HepG2 (cell line): ENCODE data around the gene KCNG4. TPM values are rescaled to one million over a fixed set of nuclear protein-coding genes. Genes with fewer than 3 reads are reported as not detected.
A peak's percentile ranks its signal among the peaks of the same experiment; 100 is the strongest.

Experiments
- CBX5 ChIP-seq: sonication (generic); formaldehyde crosslinking; IDR thresholded peaks from 2 replicates; pipeline ENCODE4 v1.4.0; 2020; ENCODE audit warnings: missing genetic modification reagents, borderline replicate concordance
- DNMT3B ChIP-seq: conservative IDR thresholded peaks from 2 replicates; pipeline ENCODE4 v1.6.1; 2016; ENCODE audit warnings: missing biosample characterization, control low read depth
- ELF1 ChIP-seq: sonication (generic); formaldehyde crosslinking; IDR thresholded peaks from 2 replicates; pipeline ENCODE4 v1.4.0; 2020; ENCODE audit warnings: missing genetic modification reagents
- HNRNPUL1 ChIP-seq: fragments of 200-400 bp; formaldehyde crosslinking; IDR thresholded peaks from 2 replicates; pipeline ENCODE4 v1.6.1; 2017; ENCODE audit warnings: low read depth, mild to moderate bottlenecking, low read length, moderate library complexity
- KDM2A ChIP-seq: sonication (generic); formaldehyde crosslinking; IDR thresholded peaks from 2 replicates; pipeline ENCODE4 v1.4.0; 2020; ENCODE audit warnings: low read depth, missing genetic modification reagents, borderline replicate concordance
- NR2F2 ChIP-seq: IDR thresholded peaks from 2 replicates; pipeline ENCODE4 v1.6.1; 2012; ENCODE audit warnings: low read depth, inconsistent platforms, borderline replicate concordance
- RXRA ChIP-seq: sonication (generic); formaldehyde crosslinking; IDR thresholded peaks from 2 replicates; pipeline ENCODE4 v1.5.1; 2020; ENCODE audit warnings: missing genetic modification reagents
- SPEN ChIP-seq: sonication (generic); formaldehyde crosslinking; IDR thresholded peaks from 2 replicates; pipeline ENCODE4 v1.5.1; 2020; ENCODE audit warnings: low read depth, mild to moderate bottlenecking, missing genetic modification reagents
- ZBTB38 ChIP-seq: sonication (generic); formaldehyde crosslinking; IDR thresholded peaks from 2 replicates; pipeline ENCODE4 v1.5.1; 2020; ENCODE audit warnings: mild to moderate bottlenecking, missing genetic modification reagents
- ZBTB7A ChIP-seq: sonication (generic); formaldehyde crosslinking; IDR thresholded peaks from 2 replicates; pipeline ENCODE4 v1.8.0; 2022; ENCODE audit warnings: mild to moderate bottlenecking, missing genetic modification reagents
- ZNF567 ChIP-seq: sonication (generic); formaldehyde crosslinking; IDR thresholded peaks from 2 replicates; pipeline ENCODE4 v1.8.1; 2023; ENCODE audit warnings: mild to moderate bottlenecking, missing genetic modification reagents, borderline replicate concordance
- ZNF724P ChIP-seq: sonication (generic); formaldehyde crosslinking; IDR thresholded peaks from 2 replicates; pipeline ENCODE4 v1.8.0; 2022; ENCODE audit warnings: missing genetic modification reagents, borderline replicate concordance
- ZSCAN9 ChIP-seq: IDR thresholded peaks from 2 replicates; pipeline ENCODE4 v1.6.1; 2016; ENCODE audit warnings: borderline replicate concordance
- polyA plus RNA-seq, 8 experiments: library from polyadenylated mRNA; depleted of rRNA in 3 of 8; stranded (reverse) in 7 of 8; unstranded in 1 of 8; fragments of >200 nt; fragmentation: Illumina TruSeq in 4 of 8; extraction: Trizol in 4 of 8; gene quantifications; 2 replicates each; pipeline versions ENCODE4 v1.2.1 to v1.2.3, GENCODE V29; 2011 to 2016; ENCODE audit warnings: low read depth in 4 of 8, missing spikeins in 1 of 8, mixed read lengths in 1 of 8; ENCODE audit not compliant: insufficient read depth in 1 of 8
- total RNA-seq, 5 experiments: library from RNA; depleted of rRNA; stranded (reverse); fragments of >200 nt; fragmentation: Illumina TruSeq; extraction: Trizol; gene quantifications; 2 replicates each; pipeline ENCODE4 v1.2.3, GENCODE V29; 2016; ENCODE audit warnings: low read depth in 1 of 5
- TF ChIP-seq, protein P1 (sequence below), 2 experiments: fragments of 450-650 bp in 1 of 2; sonication (generic) in 1 of 2; formaldehyde crosslinking in 1 of 2; IDR thresholded peaks; 2 replicates each; pipeline versions ENCODE4 v1.6.1 to v1.8.0; 2016 to 2022; ENCODE audit warnings: antibody characterized with exemption in 1 of 2, mild to moderate bottlenecking in 1 of 2, missing genetic modification reagents in 1 of 2
- TF ChIP-seq, protein P2 (sequence below): sonication (generic); formaldehyde crosslinking; IDR thresholded peaks from 2 replicates; pipeline ENCODE4 v1.8.1; 2023; ENCODE audit warnings: mild to moderate bottlenecking, inconsistent platforms, moderate library complexity, missing genetic modification reagents, borderline replicate concordance
- TF ChIP-seq, protein P3 (sequence below): sonication (generic); formaldehyde crosslinking; IDR thresholded peaks from 2 replicates; pipeline ENCODE4 v1.4.0; 2020; ENCODE audit warnings: missing genetic modification reagents, borderline replicate concordance

Gene KCNG4
- total and polyA plus RNA-seq, 2 of the 13 experiments (the other 11 are each of a cell fraction or from before 2014, with no cell fraction given) = not detected

DNA sequence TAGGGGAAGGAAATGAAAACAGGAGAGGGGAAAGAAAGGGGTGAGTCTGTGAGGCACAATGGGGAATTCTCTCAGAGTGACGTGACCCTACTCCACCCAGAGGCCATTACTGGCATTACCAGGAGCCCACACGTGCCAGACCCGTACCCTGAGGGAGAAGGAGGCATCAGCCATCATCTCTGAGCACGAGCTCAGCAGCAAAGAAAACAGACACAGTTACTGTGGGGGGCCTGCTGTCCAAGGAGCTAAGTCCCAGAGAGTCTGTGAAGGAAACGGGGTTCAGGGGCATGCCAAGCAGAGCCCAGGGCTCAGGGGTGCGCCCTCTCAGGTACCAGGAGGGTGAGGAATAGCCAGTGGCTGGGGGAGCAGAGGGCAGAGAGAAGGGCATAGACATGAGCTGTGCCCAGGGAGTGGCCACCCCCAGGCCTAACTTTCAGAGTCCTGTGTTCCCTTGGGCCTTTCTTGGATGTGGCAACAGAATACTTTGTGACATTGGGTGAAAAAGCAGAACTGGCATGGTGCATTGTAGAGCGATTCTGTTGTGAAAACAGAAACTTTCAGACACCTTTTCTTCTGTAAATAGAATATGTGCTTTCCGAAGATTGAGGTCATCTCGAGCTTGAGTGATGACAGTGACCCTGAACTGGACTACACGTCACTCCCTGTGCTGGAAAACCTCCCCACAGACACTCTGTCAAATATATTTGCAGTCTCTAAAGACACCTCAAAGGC lies 64.3 kb downstream of the KCNG4 start (continued):
- TF ChIP-seq HNRNPUL1 = no peak
- no peak for TF ChIP-seq ZSCAN9 (CRISPR knock-in tag)
- TF ChIP-seq CBX5 = peak; percentile 51; the same call in 1 of the 2 replicates
- 0 out of 2 replicates have a peak, but pooled peaks have one; percentile 11 for TF ChIP-seq ELF1 (CRISPR knock-in tag)
- TF ChIP-seq, protein P1, sequence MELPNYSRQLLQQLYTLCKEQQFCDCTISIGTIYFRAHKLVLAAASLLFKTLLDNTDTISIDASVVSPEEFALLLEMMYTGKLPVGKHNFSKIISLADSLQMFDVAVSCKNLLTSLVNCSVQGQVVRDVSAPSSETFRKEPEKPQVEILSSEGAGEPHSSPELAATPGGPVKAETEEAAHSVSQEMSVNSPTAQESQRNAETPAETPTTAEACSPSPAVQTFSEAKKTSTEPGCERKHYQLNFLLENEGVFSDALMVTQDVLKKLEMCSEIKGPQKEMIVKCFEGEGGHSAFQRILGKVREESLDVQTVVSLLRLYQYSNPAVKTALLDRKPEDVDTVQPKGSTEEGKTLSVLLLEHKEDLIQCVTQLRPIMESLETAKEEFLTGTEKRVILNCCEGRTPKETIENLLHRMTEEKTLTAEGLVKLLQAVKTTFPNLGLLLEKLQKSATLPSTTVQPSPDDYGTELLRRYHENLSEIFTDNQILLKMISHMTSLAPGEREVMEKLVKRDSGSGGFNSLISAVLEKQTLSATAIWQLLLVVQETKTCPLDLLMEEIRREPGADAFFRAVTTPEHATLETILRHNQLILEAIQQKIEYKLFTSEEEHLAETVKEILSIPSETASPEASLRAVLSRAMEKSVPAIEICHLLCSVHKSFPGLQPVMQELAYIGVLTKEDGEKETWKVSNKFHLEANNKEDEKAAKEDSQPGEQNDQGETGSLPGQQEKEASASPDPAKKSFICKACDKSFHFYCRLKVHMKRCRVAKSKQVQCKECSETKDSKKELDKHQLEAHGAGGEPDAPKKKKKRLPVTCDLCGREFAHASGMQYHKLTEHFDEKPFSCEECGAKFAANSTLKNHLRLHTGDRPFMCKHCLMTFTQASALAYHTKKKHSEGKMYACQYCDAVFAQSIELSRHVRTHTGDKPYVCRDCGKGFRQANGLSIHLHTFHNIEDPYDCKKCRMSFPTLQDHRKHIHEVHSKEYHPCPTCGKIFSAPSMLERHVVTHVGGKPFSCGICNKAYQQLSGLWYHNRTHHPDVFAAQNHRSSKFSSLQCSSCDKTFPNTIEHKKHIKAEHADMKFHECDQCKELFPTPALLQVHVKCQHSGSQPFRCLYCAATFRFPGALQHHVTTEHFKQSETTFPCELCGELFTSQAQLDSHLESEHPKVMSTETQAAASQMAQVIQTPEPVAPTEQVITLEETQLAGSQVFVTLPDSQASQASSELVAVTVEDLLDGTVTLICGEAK (IDR thresholded peaks at IDR 0.05) = no peak
- TF ChIP-seq, protein P1 (CRISPR knock-in tag; IDR thresholded peaks at IDR 0.05) = no peak
- TF ChIP-seq NR2F2 = no peak
- no peak for TF ChIP-seq ZBTB7A (CRISPR knock-in tag)
- no peak for TF ChIP-seq ZNF724P (CRISPR knock-in tag)
- no peak for TF ChIP-seq SPEN (CRISPR knock-in tag)
- TF ChIP-seq, protein P2, sequence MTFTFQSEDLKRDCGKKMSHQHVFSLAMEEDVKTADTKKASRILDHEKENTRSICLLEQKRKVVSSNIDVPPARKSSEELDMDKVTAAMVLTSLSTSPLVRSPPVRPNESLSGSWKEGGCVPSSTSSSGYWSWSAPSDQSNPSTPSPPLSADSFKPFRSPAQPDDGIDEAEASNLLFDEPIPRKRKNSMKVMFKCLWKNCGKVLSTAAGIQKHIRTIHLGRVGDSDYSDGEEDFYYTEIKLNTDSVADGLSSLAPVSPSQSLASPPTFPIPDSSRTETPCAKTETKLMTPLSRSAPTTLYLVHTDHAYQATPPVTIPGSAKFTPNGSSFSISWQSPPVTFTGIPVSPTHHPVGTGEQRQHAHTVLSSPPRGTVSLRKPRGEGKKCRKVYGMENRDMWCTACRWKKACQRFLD (CRISPR knock-in tag) = no peak
- 0 out of 2 replicates have a peak, but pooled peaks have one; percentile 18 for TF ChIP-seq RXRA (CRISPR knock-in tag)
- no peak for TF ChIP-seq ZBTB38 (CRISPR knock-in tag)
- TF ChIP-seq ZNF567 (CRISPR knock-in tag) = no peak
- TF ChIP-seq KDM2A (CRISPR knock-in tag) = peak; percentile 49; the same call in 1 of the 2 replicates
- TF ChIP-seq, protein P3, sequence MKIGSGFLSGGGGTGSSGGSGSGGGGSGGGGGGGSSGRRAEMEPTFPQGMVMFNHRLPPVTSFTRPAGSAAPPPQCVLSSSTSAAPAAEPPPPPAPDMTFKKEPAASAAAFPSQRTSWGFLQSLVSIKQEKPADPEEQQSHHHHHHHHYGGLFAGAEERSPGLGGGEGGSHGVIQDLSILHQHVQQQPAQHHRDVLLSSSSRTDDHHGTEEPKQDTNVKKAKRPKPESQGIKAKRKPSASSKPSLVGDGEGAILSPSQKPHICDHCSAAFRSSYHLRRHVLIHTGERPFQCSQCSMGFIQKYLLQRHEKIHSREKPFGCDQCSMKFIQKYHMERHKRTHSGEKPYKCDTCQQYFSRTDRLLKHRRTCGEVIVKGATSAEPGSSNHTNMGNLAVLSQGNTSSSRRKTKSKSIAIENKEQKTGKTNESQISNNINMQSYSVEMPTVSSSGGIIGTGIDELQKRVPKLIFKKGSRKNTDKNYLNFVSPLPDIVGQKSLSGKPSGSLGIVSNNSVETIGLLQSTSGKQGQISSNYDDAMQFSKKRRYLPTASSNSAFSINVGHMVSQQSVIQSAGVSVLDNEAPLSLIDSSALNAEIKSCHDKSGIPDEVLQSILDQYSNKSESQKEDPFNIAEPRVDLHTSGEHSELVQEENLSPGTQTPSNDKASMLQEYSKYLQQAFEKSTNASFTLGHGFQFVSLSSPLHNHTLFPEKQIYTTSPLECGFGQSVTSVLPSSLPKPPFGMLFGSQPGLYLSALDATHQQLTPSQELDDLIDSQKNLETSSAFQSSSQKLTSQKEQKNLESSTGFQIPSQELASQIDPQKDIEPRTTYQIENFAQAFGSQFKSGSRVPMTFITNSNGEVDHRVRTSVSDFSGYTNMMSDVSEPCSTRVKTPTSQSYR (CRISPR knock-in tag) = no peak
- no peak for TF ChIP-seq DNMT3B (CRISPR knock-in tag)
